Measurements from ENCODE around the gene TMEM109.

The TMEM109 gene

GRCh38 chr11:60925868-60926267, 11.9 kb downstream of the TMEM109 start:
- DNase-seq (ENCODE audit: low read depth, low spot score), result no peak
- no peak overlapping the region for H3K4me3 ChIP-seq (ENCODE audit: low read depth, low read length)
- no peak for TF ChIP-seq CTCF (IDR thresholded peaks at IDR 0.05; ENCODE audit: low read depth, low read length)
- in situ Hi-C loops (cut with HindIII; ENCODE audit: low sequenced_read_pairs), result no loop called here

- DNase-seq (ENCODE audit: low read depth, low spot score), result no peak
- no peak for TF ChIP-seq CTCF (IDR thresholded peaks at IDR 0.05; ENCODE audit: low read depth, low read length)
- H3K4me3 ChIP-seq (ENCODE audit: low read depth, low read length), result no peak overlapping the region
- in situ Hi-C loops (cut with HindIII; ENCODE audit: low sequenced_read_pairs), result no loop called here
These were observed 12.5 kb downstream of the TMEM109 start for GRCh38 chr11:60926500-60926899.

- no peak for TF ChIP-seq CTCF (IDR thresholded peaks at IDR 0.05; ENCODE audit: low read depth, low read length)
- H3K4me3 ChIP-seq (ENCODE audit: low read depth, low read length), result no peak overlapping the region
- in situ Hi-C loops (cut with HindIII; ENCODE audit: low sequenced_read_pairs), result no loop called here
- DNase-seq (ENCODE audit: low read depth, low spot score), result no peak
These were observed 13.2 kb downstream of the TMEM109 start for GRCh38 chr11:60927061-60927592.

GRCh38 chr11:60927600-60927999, 13.6 kb downstream of the TMEM109 start:
- in situ Hi-C loops (cut with HindIII; ENCODE audit: low sequenced_read_pairs), result no loop called here
- TF ChIP-seq CTCF (IDR thresholded peaks at IDR 0.05; ENCODE audit: low read depth, low read length), result no peak
- no peak overlapping the region for H3K4me3 ChIP-seq (ENCODE audit: low read depth, low read length)
- DNase-seq (ENCODE audit: low read depth, low spot score), result no peak

GRCh38 chr11:60928563-60929001, 14.6 kb downstream of the TMEM109 start:
- in situ Hi-C loops (cut with HindIII; ENCODE audit: low sequenced_read_pairs), result no loop called here
- no peak for DNase-seq (ENCODE audit: low read depth, low spot score)
- no peak overlapping the region for H3K4me3 ChIP-seq (ENCODE audit: low read depth, low read length)
- no peak for TF ChIP-seq CTCF (IDR thresholded peaks at IDR 0.05; ENCODE audit: low read depth, low read length)

- DNase-seq (ENCODE audit: low read depth, low spot score), result no peak
- no peak for TF ChIP-seq CTCF (IDR thresholded peaks at IDR 0.05; ENCODE audit: low read depth, low read length)
- H3K4me3 ChIP-seq (ENCODE audit: low read depth, low read length), result no peak overlapping the region
- in situ Hi-C loops (cut with HindIII; ENCODE audit: low sequenced_read_pairs), result no loop called here
These were observed 15.8 kb downstream of the TMEM109 start for GRCh38 chr11:60929764-60930163.

GRCh38 chr11:60930394-60930793, 16.4 kb downstream of the TMEM109 start:
- in situ Hi-C loops (cut with HindIII; ENCODE audit: low sequenced_read_pairs), result no loop called here
- no peak for TF ChIP-seq CTCF (IDR thresholded peaks at IDR 0.05; ENCODE audit: low read depth, low read length)
- no peak for DNase-seq (ENCODE audit: low read depth, low spot score)
- H3K4me3 ChIP-seq (ENCODE audit: low read depth, low read length), result no peak overlapping the region

Data from astrocyte of the spinal cord (primary cell).